Measurements from ENCODE around the gene ITGA1.

ITGA1 gene

DNA sequence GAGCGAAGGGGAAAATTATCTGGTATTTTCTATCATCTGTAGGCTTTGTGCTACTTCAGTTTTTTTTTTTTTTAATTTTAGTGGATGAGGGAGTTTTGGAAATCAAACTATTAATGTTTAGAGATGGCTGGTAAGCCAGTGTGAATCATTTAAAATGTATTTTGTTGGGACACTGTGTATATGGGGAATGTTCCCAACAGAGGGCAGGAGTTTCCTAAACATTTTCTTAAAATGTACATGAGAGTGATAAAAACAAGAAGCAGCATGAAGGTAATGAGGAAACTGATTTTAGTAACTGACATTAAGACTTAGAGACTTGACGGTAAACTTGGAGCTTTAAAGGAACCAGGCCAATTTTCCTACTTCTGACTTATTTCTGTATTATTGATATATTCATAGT is 133.2 kb downstream of the ITGA1 start:
- no peak for DNase-seq (ENCODE audit: low read depth, low spot score)
- no peak overlapping the region for H3K4me3 ChIP-seq (ENCODE audit: low read depth, low read length)
- POLR2A ChIA-PET, result no interaction called here
- TF ChIP-seq, protein P1, sequence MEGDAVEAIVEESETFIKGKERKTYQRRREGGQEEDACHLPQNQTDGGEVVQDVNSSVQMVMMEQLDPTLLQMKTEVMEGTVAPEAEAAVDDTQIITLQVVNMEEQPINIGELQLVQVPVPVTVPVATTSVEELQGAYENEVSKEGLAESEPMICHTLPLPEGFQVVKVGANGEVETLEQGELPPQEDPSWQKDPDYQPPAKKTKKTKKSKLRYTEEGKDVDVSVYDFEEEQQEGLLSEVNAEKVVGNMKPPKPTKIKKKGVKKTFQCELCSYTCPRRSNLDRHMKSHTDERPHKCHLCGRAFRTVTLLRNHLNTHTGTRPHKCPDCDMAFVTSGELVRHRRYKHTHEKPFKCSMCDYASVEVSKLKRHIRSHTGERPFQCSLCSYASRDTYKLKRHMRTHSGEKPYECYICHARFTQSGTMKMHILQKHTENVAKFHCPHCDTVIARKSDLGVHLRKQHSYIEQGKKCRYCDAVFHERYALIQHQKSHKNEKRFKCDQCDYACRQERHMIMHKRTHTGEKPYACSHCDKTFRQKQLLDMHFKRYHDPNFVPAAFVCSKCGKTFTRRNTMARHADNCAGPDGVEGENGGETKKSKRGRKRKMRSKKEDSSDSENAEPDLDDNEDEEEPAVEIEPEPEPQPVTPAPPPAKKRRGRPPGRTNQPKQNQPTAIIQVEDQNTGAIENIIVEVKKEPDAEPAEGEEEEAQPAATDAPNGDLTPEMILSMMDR (IDR thresholded peaks at IDR 0.05; ENCODE audit: insufficient read depth, low read length, missing control alignments), result no peak
- CTCF ChIA-PET, result interaction anchor here (1.1 to 2.4 kb wide), 4 partner anchors 10 to 176 kb away, joined by 4 to 16 read pairs (median 12); no protein-coding TSS in a partner anchor

DNA sequence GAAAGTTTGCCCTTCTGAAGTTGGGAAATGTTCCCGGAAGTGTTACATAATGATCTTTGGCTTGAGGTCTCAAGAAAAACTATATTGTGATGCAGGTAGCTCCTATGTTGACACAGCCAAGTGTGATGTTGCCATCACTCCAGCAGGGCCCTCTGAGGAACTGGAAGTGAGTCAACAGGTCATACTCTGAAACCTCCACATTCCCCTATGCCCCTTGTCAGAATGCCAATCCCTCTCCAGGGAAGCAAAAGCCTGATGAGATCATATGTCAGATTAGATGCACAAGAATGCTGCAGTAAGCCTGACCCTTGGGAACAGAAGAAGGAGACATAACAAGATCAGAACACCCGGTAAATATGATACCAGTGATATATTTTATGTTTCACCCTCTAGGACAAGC is 134.7 kb downstream of the ITGA1 start:
- peak; percentile 74 for DNase-seq (ENCODE audit: low read depth, low spot score)
- ChIA-PET POLR2A (no interaction called here), CTCF (interaction anchor here (0.8 to 3.9 kb wide), 9 partner anchors 8 to 175 kb away, joined by 3 to 16 read pairs (median 9); no protein-coding TSS in a partner anchor)
- H3K4me3 ChIP-seq (ENCODE audit: low read depth, low read length), result no peak overlapping the region
- TF ChIP-seq, protein P1 (IDR thresholded peaks at IDR 0.05; ENCODE audit: insufficient read depth, low read length, missing control alignments), result no peak

DNA sequence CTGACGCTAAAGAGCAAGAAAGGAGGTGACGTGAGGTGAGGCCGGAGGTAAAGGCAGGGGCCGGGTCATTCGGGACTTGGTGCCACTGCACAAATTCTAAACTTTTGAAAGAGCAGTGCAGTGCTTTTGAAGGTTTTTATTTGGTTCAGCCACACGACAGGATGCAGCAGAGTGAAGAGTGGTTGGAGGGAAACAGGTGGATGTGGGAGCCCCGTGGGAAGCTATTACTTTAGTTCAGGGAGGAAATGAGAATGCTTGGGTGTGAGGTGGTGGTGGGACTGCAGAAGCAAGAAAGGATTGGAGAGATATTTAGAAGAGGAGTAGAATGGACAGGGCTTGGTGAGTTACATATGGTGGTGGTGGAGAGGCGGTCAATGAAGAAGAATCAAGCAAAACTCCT is 136.7 kb downstream of the ITGA1 start:
- TF ChIP-seq, protein P1 (IDR thresholded peaks at IDR 0.05; ENCODE audit: insufficient read depth, low read length, missing control alignments), result no peak
- H3K4me3 ChIP-seq (ENCODE audit: low read depth, low read length), result no peak overlapping the region
- DNase-seq (ENCODE audit: low read depth, low spot score), result no peak
- ChIA-PET CTCF (interaction anchor here (1.1 to 3.9 kb wide), 5 partner anchors 9 to 173 kb away, joined by 3 to 15 read pairs (median 4); no protein-coding TSS in a partner anchor), POLR2A (no interaction called here)

DNA sequence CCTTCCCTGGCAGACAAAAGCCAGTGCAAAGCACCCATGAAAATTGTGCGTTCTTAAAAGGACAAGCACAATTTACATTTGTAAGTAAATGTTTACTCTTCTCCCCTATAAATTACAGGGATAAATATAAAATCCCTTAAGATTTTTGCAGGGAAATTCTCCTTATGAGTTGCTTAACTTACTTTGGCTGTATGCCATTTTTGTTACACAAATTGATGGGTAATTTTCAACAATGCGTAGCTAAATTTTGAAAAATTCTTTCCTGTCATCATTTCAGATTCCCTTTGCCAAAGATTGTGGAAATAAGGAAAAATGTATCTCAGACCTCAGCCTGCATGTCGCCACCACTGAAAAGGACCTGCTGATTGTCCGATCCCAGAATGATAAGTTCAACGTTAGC is 137.3 kb downstream of the ITGA1 start:
- DNase-seq (ENCODE audit: low read depth, low spot score), result no peak
- H3K4me3 ChIP-seq (ENCODE audit: low read depth, low read length), result no peak overlapping the region
- TF ChIP-seq, protein P1 (IDR thresholded peaks at IDR 0.05; ENCODE audit: insufficient read depth, low read length, missing control alignments), result no peak
- ChIA-PET POLR2A (no interaction called here), CTCF (interaction anchor here (1.1 to 3.9 kb wide), 5 partner anchors 9 to 172 kb away, joined by 3 to 15 read pairs (median 4); no protein-coding TSS in a partner anchor)

DNA sequence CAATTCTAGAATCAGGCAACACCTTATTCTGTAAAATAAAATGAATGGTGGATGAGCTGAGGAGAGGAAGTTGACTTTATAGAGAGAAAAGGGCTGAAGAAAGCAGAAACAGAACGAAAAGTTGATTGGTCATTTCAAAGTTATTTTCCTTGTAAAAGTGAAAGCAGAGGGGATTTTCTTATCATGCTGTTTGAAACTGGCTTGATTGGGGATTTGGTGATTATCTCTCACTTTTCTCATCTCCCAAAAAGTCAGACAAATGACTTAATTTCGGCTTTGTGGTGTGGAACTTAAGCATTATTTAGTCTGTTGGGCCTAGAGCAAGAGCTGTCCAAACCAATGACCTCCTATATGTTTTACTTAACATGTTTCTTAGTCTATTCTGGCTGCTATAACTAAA is 141.0 kb downstream of the ITGA1 start:
- ChIA-PET CTCF (interaction anchor here (1.3 kb wide), 1 partner anchor 13 kb away, joined by 5 read pairs; no protein-coding TSS in a partner anchor), POLR2A (no interaction called here)
- TF ChIP-seq, protein P1 (IDR thresholded peaks at IDR 0.05; ENCODE audit: insufficient read depth, low read length, missing control alignments), result no peak
- DNase-seq (ENCODE audit: low read depth, low spot score), result no peak
- no peak overlapping the region for H3K4me3 ChIP-seq (ENCODE audit: low read depth, low read length)

DNA sequence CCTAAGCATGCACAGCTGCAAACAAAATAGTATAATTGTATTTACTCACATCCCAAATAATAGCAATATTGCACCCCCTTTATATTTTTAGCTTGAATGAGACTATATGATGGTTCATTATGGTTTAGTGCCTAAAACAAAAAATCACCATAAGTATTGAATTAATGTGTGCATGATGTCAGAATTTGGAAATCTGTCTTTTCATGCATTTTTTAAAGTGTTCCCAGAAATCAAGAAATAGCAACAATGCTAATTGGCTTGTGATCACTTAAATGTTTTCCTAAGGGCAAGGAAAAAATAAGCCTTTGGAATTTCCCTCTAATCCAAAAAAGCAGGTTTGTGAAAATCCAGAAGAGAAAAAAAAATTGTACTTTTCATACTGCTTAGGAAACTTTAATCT is 150.5 kb downstream of the ITGA1 start:
- DNase-seq (ENCODE audit: low read depth, low spot score), result no peak
- ChIA-PET POLR2A (no interaction called here), CTCF (interaction anchor here (1.0 to 6.6 kb wide), 3 partner anchors 11 to 132 kb away, joined by 3 to 33 read pairs (median 3); no protein-coding TSS in a partner anchor)
- no peak overlapping the region for H3K4me3 ChIP-seq (ENCODE audit: low read depth, low read length)
- TF ChIP-seq, protein P1 (IDR thresholded peaks at IDR 0.05; ENCODE audit: insufficient read depth, low read length, missing control alignments), result no peak
